ENCODE data around the gene AJAP1. TPM values are rescaled to one million over a fixed set of nuclear protein-coding genes. Genes with fewer than 3 reads are reported as not detected.

AJAP1 gene
- total RNA-seq, 3 donors from 2014 or later, result 0.09 to 1.1 (median 0.17) TPM

DNA sequence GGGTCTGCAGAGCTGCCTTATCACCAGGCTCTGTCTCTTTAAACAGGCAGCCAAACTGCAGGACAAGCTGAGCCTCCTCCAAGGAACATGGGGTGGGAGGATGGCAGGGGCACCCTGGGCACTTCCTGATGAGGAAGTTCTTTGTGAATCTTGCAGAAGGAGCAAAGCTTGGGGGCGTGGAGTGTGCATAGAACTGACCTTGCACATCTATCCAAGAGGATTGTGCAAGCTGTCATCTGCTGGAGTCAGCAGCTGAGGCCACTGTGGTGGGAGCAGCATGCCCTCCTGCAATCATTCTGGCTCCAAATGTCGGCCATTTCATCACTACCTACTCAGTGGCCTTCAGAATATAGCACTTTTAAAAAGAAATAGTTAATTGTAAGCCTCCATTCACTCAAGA, 182.2 kb downstream of the AJAP1 start:
- no peak overlapping the region for H3K4me3 ChIP-seq
- DNase-seq (no peak), ATAC-seq (no peak)
- no peaks in the 10 kb centered on the region for H3K4me1 ChIP-seq (ENCODE audit: low read depth)
- H3K36me3 ChIP-seq (ENCODE audit: low read depth), result no peaks in the 10 kb centered on the region
- intact Hi-C loops (cut with DNase I, micrococcal nuclease), result no loop called here
- peaks cover 2% of the 10 kb centered on the region for H3K9me3 ChIP-seq
- TF ChIP-seq CTCF (IDR thresholded peaks at IDR 0.05), result no peak

GRCh38 chr1:4837031-4837600, 182.7 kb downstream of the AJAP1 start:
- Histone ChIP-seq H3K9me3 (peaks cover 2% of the 10 kb centered on the region), H3K36me3 (ENCODE audit: low read depth) (no peaks in the 10 kb centered on the region), H3K4me1 (ENCODE audit: low read depth) (no peaks in the 10 kb centered on the region), H3K4me3 (no peak overlapping the region)
- intact Hi-C loops (cut with DNase I, micrococcal nuclease), result no loop called here
- ATAC-seq, result no peak
- no peak for TF ChIP-seq CTCF (IDR thresholded peaks at IDR 0.05)
- no peak for DNase-seq

- intact Hi-C loops (cut with DNase I, micrococcal nuclease), result no loop called here
- DNase-seq, result no peak
- Histone ChIP-seq H3K4me1 (ENCODE audit: low read depth) (no peaks in the 10 kb centered on the region), H3K9me3 (peaks cover 2% of the 10 kb centered on the region), H3K36me3 (ENCODE audit: low read depth) (no peaks in the 10 kb centered on the region), H3K4me3 (no peak overlapping the region)
- no peak for TF ChIP-seq CTCF (IDR thresholded peaks at IDR 0.05)
- ATAC-seq, result no peak
Measured at GRCh38 chr1:4837752-4838151, 183.3 kb downstream of the AJAP1 start.

- DNase-seq (no peak), ATAC-seq (no peak)
- no peak overlapping the region for H3K4me3 ChIP-seq
- TF ChIP-seq CTCF (IDR thresholded peaks at IDR 0.05), result no peak
- H3K36me3 ChIP-seq (ENCODE audit: low read depth), result no peaks in the 10 kb centered on the region
- no peaks in the 10 kb centered on the region for H3K4me1 ChIP-seq (ENCODE audit: low read depth)
- peaks cover 2% of the 10 kb centered on the region for H3K9me3 ChIP-seq
- intact Hi-C loops (cut with DNase I, micrococcal nuclease), result no loop called here
Measured at GRCh38 chr1:4838231-4838630, 183.8 kb downstream of the AJAP1 start.
